HepG2 (cell line): Measurements from ENCODE around the gene ZNF189. TPM values are rescaled to one million over a fixed set of nuclear protein-coding genes. Genes with fewer than 3 reads are reported as not detected.

Experiments
- HDAC6 ChIP-seq: fragments of 200-600 bp; sonication (generic); IDR thresholded peaks from 2 replicates; pipeline ENCODE4 v1.7.0; 2017; ENCODE audit warnings: mild to moderate bottlenecking, antibody characterized with exemption, low read length, low read depth
- HNRNPK ChIP-seq: fragments of 200-400 bp; formaldehyde crosslinking; IDR thresholded peaks from 2 replicates; pipeline ENCODE4 v1.6.1; 2018; ENCODE audit warnings: low read length, low read depth, moderate library complexity, mild to moderate bottlenecking; ENCODE audit not compliant: poor library complexity, severe bottlenecking
- HOMEZ ChIP-seq: IDR thresholded peaks from 2 replicates; pipeline ENCODE4 v1.6.1; 2016; ENCODE audit warnings: low read depth
- LCORL ChIP-seq, 2 experiments: fragments of 450-650 bp in 1 of 2; sonication (generic) in 1 of 2; formaldehyde crosslinking in 1 of 2; IDR thresholded peaks; 2 replicates each; pipeline versions ENCODE4 v1.5.0 to v1.6.1; 2017 to 2020; ENCODE audit warnings: antibody characterized with exemption in 1 of 2, missing genetic modification reagents in 1 of 2
- SRSF4 ChIP-seq: fragments of 200-400 bp; formaldehyde crosslinking; IDR thresholded peaks from one replicate; pipeline ENCODE4 v1.6.1; 2018; ENCODE audit warnings: mild to moderate bottlenecking, low read depth, low read length, moderate library complexity; ENCODE audit not compliant: poor library complexity, severe bottlenecking
- TBP ChIP-seq: sonication (generic); formaldehyde crosslinking; IDR thresholded peaks from 2 replicates; pipeline ENCODE4 v1.5.0; 2020; ENCODE audit warnings: missing genetic modification reagents
- TP53 ChIP-seq: sonication (generic); formaldehyde crosslinking; conservative IDR thresholded peaks from 2 replicates; pipeline ENCODE4 v1.4.0; 2020; ENCODE audit warnings: missing genetic modification reagents
- U2AF1 ChIP-seq: fragments of 200-400 bp; formaldehyde crosslinking; optimal IDR thresholded peaks from 2 replicates; pipeline ENCODE3; 2017; ENCODE audit warnings: mild to moderate bottlenecking, low read depth, low read length
- ZBTB39 ChIP-seq: sonication (generic); formaldehyde crosslinking; IDR thresholded peaks from 2 replicates; pipeline ENCODE4 v1.5.0; 2020; ENCODE audit warnings: missing genetic modification reagents
- ZNF121 ChIP-seq: sonication (generic); formaldehyde crosslinking; IDR thresholded peaks from 2 replicates; pipeline ENCODE4 v1.5.0; 2020; ENCODE audit warnings: mild to moderate bottlenecking, missing genetic modification reagents
- ZNF33A ChIP-seq: sonication (generic); formaldehyde crosslinking; IDR thresholded peaks from 2 replicates; pipeline ENCODE4 v1.5.1; 2020; ENCODE audit warnings: missing genetic modification reagents, mild to moderate bottlenecking, moderate library complexity, borderline replicate concordance
- ZNF629 ChIP-seq: sonication (generic); formaldehyde crosslinking; conservative IDR thresholded peaks from 2 replicates; pipeline ENCODE4 v1.5.0; 2020; ENCODE audit warnings: missing genetic modification reagents
- ZNF747 ChIP-seq: sonication (generic); formaldehyde crosslinking; IDR thresholded peaks from 2 replicates; pipeline ENCODE4 v1.8.1; 2023; ENCODE audit warnings: missing genetic modification reagents, mild to moderate bottlenecking, borderline replicate concordance
- ZNF766 ChIP-seq: sonication (generic); formaldehyde crosslinking; IDR thresholded peaks from 2 replicates; pipeline ENCODE4 v1.5.0; 2020; ENCODE audit warnings: missing genetic modification reagents, borderline replicate concordance
- polyA plus RNA-seq, 8 experiments: library from polyadenylated mRNA; depleted of rRNA in 3 of 8; stranded (reverse) in 7 of 8; unstranded in 1 of 8; fragments of >200 nt; fragmentation: Illumina TruSeq in 4 of 8; extraction: Trizol in 4 of 8; gene quantifications; 2 replicates each; pipeline versions ENCODE4 v1.2.1 to v1.2.3, GENCODE V29; 2011 to 2016; ENCODE audit warnings: low read depth in 4 of 8, missing spikeins in 1 of 8, mixed read lengths in 1 of 8; ENCODE audit not compliant: insufficient read depth in 1 of 8
- total RNA-seq, 5 experiments: library from RNA; depleted of rRNA; stranded (reverse); fragments of >200 nt; fragmentation: Illumina TruSeq; extraction: Trizol; gene quantifications; 2 replicates each; pipeline ENCODE4 v1.2.3, GENCODE V29; 2016; ENCODE audit warnings: low read depth in 1 of 5
- TF ChIP-seq, protein P1 (sequence below): sonication (generic); formaldehyde crosslinking; IDR thresholded peaks from 2 replicates; pipeline ENCODE4 v1.4.0; 2020; ENCODE audit warnings: mild to moderate bottlenecking, missing genetic modification reagents

The ZNF189 gene
- total and polyA plus RNA-seq, 2 of the 13 experiments (the other 11 are each of a cell fraction or from before 2014, with no cell fraction given) = 8.4 to 50.0 TPM

DNA sequence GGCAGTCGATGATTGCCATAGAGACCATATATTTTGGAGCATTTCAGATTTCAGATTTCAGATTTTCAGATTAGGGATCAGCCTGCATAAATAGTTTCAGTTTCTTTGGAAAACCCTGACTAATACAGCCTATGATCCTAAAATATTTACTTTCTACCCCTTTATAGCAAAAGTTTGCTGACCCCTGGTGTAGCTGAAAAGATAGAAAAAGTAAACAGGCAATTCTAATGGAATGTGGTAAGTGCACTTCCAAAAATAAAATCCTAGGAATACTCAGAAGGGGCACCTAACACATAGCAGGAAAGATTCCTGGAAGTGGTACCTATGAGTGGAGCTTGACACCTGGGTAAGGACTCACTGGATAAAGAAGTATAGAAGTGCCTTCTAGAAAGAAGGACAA is 48.4 kb upstream of the ZNF189 start (continued):
- TF ChIP-seq, protein P1, sequence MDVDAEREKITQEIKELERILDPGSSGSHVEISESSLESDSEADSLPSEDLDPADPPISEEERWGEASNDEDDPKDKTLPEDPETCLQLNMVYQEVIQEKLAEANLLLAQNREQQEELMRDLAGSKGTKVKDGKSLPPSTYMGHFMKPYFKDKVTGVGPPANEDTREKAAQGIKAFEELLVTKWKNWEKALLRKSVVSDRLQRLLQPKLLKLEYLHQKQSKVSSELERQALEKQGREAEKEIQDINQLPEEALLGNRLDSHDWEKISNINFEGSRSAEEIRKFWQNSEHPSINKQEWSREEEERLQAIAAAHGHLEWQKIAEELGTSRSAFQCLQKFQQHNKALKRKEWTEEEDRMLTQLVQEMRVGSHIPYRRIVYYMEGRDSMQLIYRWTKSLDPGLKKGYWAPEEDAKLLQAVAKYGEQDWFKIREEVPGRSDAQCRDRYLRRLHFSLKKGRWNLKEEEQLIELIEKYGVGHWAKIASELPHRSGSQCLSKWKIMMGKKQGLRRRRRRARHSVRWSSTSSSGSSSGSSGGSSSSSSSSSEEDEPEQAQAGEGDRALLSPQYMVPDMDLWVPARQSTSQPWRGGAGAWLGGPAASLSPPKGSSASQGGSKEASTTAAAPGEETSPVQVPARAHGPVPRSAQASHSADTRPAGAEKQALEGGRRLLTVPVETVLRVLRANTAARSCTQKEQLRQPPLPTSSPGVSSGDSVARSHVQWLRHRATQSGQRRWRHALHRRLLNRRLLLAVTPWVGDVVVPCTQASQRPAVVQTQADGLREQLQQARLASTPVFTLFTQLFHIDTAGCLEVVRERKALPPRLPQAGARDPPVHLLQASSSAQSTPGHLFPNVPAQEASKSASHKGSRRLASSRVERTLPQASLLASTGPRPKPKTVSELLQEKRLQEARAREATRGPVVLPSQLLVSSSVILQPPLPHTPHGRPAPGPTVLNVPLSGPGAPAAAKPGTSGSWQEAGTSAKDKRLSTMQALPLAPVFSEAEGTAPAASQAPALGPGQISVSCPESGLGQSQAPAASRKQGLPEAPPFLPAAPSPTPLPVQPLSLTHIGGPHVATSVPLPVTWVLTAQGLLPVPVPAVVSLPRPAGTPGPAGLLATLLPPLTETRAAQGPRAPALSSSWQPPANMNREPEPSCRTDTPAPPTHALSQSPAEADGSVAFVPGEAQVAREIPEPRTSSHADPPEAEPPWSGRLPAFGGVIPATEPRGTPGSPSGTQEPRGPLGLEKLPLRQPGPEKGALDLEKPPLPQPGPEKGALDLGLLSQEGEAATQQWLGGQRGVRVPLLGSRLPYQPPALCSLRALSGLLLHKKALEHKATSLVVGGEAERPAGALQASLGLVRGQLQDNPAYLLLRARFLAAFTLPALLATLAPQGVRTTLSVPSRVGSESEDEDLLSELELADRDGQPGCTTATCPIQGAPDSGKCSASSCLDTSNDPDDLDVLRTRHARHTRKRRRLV (CRISPR knock-in tag) = no peak
- TF ChIP-seq ZBTB39 (CRISPR knock-in tag) (no peak), TBP (no peak), ZNF121 (CRISPR knock-in tag) (no peak), TP53 (no peak), U2AF1 (no peak), ZNF33A (CRISPR knock-in tag) (peak; percentile 77; the same call in 1 of the 2 replicates), HOMEZ (CRISPR knock-in tag) (peak; percentile 82; the same call in 1 of the 2 replicates), HDAC6 (no peak), ZNF747 (CRISPR knock-in tag) (no peak), HNRNPK (no peak), SRSF4 (no peak), ZNF629 (CRISPR knock-in tag) (no peak), ZNF766 (CRISPR knock-in tag) (no peak), LCORL (IDR thresholded peaks at IDR 0.05) (no peak), LCORL (CRISPR knock-in tag; IDR thresholded peaks at IDR 0.05) (peak; percentile 84)
